Endodermal cell (in vitro differentiated cells): Measurements from ENCODE around the gene FBN3. TPM values are rescaled to one million over a fixed set of nuclear protein-coding genes. Genes with fewer than 3 reads are reported as not detected.
A peak's percentile ranks its signal among the peaks of the same experiment; 100 is the strongest.

Source experiments
- DNase-seq: peaks from one replicate; pipeline ENCODE4 v3.0.0-alpha.2; 2017
- H3K27ac ChIP-seq: 2 replicates; pipeline ENCODE4 v1.5.1; 2013; ENCODE audit warnings: mild to moderate bottlenecking, low read depth, low read length, moderate library complexity
- H3K27me3 ChIP-seq: 2 replicates; pipeline ENCODE4 v1.6.1; 2013; ENCODE audit warnings: mild to moderate bottlenecking, low read length, moderate library complexity; ENCODE audit not compliant: insufficient read depth, control insufficient read depth, poor library complexity, severe bottlenecking
- H3K36me3 ChIP-seq: 2 replicates; pipeline ENCODE4 v1.7.0; 2013; ENCODE audit warnings: mild to moderate bottlenecking, low read length, moderate library complexity; ENCODE audit not compliant: control insufficient read depth, insufficient read depth
- H3K4me1 ChIP-seq: one replicate; pipeline ENCODE4 v1.7.0; 2013; ENCODE audit warnings: low read length; ENCODE audit not compliant: control insufficient read depth, insufficient read depth
- H3K4me3 ChIP-seq: 2 replicates; pipeline ENCODE4 v1.5.1; 2013; ENCODE audit warnings: mild to moderate bottlenecking, low read length, moderate library complexity
- H3K9ac ChIP-seq: 2 replicates; pipeline ENCODE4 v1.6.1; 2013; ENCODE audit warnings: mild to moderate bottlenecking, low read length, moderate library complexity; ENCODE audit not compliant: poor library complexity, severe bottlenecking; ENCODE audit errors: extremely low read depth
- H3K9me3 ChIP-seq: 2 replicates; pipeline ENCODE4 v1.6.1; 2013; ENCODE audit warnings: mild to moderate bottlenecking, low read length, moderate library complexity; ENCODE audit not compliant: control insufficient read depth
- H3K27ac Mint-ChIP-seq: 2 replicates; pipeline ENCODE4 v1.8.0; 2020; ENCODE audit warnings: mixed read lengths
- H3K27me3 Mint-ChIP-seq: 2 replicates; pipeline ENCODE4 v1.8.0; 2021; ENCODE audit warnings: mild to moderate bottlenecking, mixed read lengths; ENCODE audit not compliant: insufficient read depth
- H3K36me3 Mint-ChIP-seq: 2 replicates; pipeline ENCODE4 v1.8.0; 2020; ENCODE audit warnings: low read depth, mixed read lengths
- H3K4me1 Mint-ChIP-seq: 2 replicates; pipeline ENCODE4 v1.8.0; 2020; ENCODE audit warnings: mixed read lengths
- H3K4me3 Mint-ChIP-seq: 2 replicates; pipeline ENCODE4 v1.8.0; 2020; ENCODE audit warnings: mild to moderate bottlenecking, moderate library complexity, mixed read lengths
- H3K9me3 Mint-ChIP-seq: 2 replicates; pipeline ENCODE4 v1.8.0; 2020; ENCODE audit warnings: mild to moderate bottlenecking, mixed read lengths
- WGBS, 2 experiments: methylation state at CpG; one replicate each; pipeline versions ENCODE4 v1.1.5 to v1.1.7; 2013; ENCODE audit warnings: missing lambda C conversion rate in 2 of 2, mixed read lengths in 1 of 2; ENCODE audit not compliant: insufficient coverage in 1 of 2, insufficient read length in 1 of 2; 5-methylcytosine and 5-hydroxymethylcytosine counted together
- total RNA-seq, 2 donors: library from RNA; stranded (reverse); fragmentation: NEBNext Ultra II Directional in 1 of 2; extraction: Animal tissue kit (Norgen Biotek cat#: 25700) in 1 of 2; gene quantifications; 2 replicates in 1 of 2; 3 replicates in 1 of 2; pipeline ENCODE4 v1.2.1, GENCODE V29; 2021
- TF ChIP-seq, protein P1 (sequence below): fragments of 200-600 bp; sonication (generic); conservative IDR thresholded peaks from 2 replicates; pipeline ENCODE4 v1.5.0; 2021; ENCODE audit warnings: antibody characterized with exemption, mild to moderate bottlenecking

FBN3 gene
- total RNA-seq, 2 donors from 2014 or later: 105 to 143 TPM

DNA sequence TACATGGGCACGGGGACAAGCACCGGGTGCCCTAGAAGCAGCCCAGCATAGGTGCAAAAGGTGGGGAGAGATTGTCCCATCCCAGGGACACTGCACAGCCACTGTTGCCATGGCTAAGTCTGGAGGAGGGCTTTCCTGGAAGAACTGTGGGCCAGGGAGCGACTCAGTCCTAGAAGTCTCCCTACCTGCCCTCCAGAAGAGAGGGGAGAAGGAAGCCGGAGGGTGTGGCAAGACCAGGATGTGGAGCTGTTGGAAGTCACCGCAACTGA lies 2.3 kb upstream of the FBN3 start:
- no peaks in the 10 kb centered on the region for H3K4me1 ChIP-seq
- Mint-ChIP-seq H3K36me3 (no peaks in the 10 kb centered on the region), H3K9me3 (no peaks in the 10 kb centered on the region), H3K27me3 (peaks cover 3% of the 10 kb centered on the region), H3K27ac (no peak overlapping the region), H3K4me3 (no peak overlapping the region), H3K4me1 (peaks cover 12% of the 10 kb centered on the region)
- no peak overlapping the region for H3K9ac ChIP-seq
- H3K27me3 ChIP-seq: no peaks in the 10 kb centered on the region
- no peak overlapping the region for H3K4me3 ChIP-seq
- H3K9me3 ChIP-seq: no peaks in the 10 kb centered on the region
- TF ChIP-seq, protein P1, sequence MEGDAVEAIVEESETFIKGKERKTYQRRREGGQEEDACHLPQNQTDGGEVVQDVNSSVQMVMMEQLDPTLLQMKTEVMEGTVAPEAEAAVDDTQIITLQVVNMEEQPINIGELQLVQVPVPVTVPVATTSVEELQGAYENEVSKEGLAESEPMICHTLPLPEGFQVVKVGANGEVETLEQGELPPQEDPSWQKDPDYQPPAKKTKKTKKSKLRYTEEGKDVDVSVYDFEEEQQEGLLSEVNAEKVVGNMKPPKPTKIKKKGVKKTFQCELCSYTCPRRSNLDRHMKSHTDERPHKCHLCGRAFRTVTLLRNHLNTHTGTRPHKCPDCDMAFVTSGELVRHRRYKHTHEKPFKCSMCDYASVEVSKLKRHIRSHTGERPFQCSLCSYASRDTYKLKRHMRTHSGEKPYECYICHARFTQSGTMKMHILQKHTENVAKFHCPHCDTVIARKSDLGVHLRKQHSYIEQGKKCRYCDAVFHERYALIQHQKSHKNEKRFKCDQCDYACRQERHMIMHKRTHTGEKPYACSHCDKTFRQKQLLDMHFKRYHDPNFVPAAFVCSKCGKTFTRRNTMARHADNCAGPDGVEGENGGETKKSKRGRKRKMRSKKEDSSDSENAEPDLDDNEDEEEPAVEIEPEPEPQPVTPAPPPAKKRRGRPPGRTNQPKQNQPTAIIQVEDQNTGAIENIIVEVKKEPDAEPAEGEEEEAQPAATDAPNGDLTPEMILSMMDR: no peak
- 50 to 76% methylated on average over 2 to 5 of the region's 5 CpGs for WGBS, 2 experiments
- DNase-seq: no peak
- no peaks in the 10 kb centered on the region for H3K36me3 ChIP-seq
- no peak overlapping the region for H3K27ac ChIP-seq

DNA sequence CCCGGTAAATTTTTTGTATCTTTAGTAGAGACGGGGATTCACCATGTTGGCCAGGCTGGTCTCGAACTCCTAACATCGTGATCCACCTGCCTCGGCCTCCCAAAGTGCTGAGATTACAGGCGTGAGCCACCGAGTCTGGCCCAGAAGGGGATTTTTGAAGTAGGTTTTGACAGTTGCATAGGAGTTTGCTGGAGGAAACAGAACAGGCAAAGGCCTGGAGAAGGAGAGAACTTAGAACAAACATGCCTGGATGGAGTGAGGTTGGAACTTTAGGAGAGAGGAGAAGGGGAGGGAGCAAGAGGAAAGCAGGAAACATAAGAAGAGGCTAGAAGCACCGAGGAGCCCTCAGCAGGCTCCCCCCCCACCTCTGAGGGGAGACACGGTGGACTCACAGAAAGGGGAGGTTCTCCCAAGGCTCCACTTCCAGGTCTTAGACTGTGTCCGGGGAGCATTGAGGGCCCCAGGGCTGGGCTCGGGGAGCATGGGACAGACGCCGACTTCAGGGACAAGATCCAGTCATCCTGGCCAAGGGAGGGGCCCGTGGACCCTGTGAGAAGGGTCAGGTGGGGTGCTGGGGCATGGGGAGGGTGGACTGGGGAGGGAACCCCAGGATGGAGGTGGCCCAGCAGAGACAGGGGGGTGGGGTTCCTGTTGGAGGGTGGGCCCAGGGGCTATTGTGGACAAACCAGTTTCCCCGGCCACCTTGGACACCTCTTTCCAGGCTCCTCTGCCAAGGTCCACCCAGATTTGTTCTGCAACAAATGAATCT lies 1.8 kb upstream of the FBN3 start:
- Histone ChIP-seq H3K27ac (no peak overlapping the region), H3K9ac (no peak overlapping the region), H3K9me3 (no peaks in the 10 kb centered on the region), H3K4me1 (no peaks in the 10 kb centered on the region), H3K27me3 (no peaks in the 10 kb centered on the region), H3K36me3 (no peaks in the 10 kb centered on the region), H3K4me3 (no peak overlapping the region)
- TF ChIP-seq, protein P1: no peak
- Mint-ChIP-seq H3K4me3 (no peak overlapping the region), H3K27ac (no peak overlapping the region), H3K4me1 (peaks cover 16% of the 10 kb centered on the region), H3K9me3 (no peaks in the 10 kb centered on the region), H3K27me3 (peaks cover 3% of the 10 kb centered on the region), H3K36me3 (peaks cover 3% of the 10 kb centered on the region)
- no peak for DNase-seq
- 93 to 97% methylated on average over 10 to 15 of the region's 15 CpGs for whole genome bisulfite sequencing, 2 experiments

DNA sequence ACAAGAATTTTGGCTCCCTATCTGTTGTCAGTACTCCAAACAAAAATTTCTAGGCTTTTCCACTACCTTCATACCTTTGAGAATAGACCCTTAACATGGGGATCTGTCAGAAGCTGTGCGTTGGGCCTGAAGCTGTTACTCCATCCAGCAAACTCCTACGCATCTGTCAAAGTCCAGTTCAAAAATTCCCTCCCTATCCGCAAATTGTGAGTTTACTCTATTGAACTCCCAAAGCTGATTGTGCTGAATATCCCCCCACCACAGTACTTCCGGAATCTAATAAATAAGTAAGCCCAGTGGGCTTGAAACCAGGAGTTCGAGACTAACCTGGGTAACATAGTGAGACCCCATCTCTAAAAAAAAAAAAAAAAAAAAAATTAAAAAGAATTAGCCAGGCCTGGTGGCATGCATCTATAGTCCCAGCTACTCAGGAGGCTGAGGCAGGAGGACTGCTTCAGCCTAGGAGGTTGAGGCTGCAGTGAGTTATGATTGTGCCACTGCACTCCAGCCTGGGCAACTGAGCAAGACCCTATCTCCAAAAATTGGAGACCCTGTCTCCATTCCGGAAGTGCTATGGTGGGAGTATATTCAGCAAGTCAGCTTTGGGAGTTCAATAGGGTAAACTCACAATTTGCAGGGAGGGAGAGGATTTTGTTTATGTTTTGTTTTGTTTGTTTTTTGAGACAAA lies 930 bp upstream of the FBN3 start:
- TF ChIP-seq, protein P1: no peak
- no peak overlapping the region for H3K27ac ChIP-seq
- Mint-ChIP-seq H3K27ac (no peak overlapping the region), H3K4me1 (peaks cover 16% of the 10 kb centered on the region), H3K4me3 (peak overlapping the region; percentile 75), H3K27me3 (peaks cover 3% of the 10 kb centered on the region), H3K36me3 (peaks cover 8% of the 10 kb centered on the region), H3K9me3 (no peaks in the 10 kb centered on the region)
- no peaks in the 10 kb centered on the region for H3K4me1 ChIP-seq
- peak overlapping the region; percentile 87 for H3K9ac ChIP-seq
- H3K36me3 ChIP-seq: no peaks in the 10 kb centered on the region
- WGBS, 2 experiments: 86 to 87% methylated on average over 3 to 6 of the region's 6 CpGs
- DNase-seq: no peak
- no peaks in the 10 kb centered on the region for H3K9me3 ChIP-seq
- peak overlapping the region; percentile 73 for H3K4me3 ChIP-seq
- no peaks in the 10 kb centered on the region for H3K27me3 ChIP-seq
